ENCODE measurements around the gene SNX5. TPM values are rescaled to one million over a fixed set of nuclear protein-coding genes. Genes with fewer than 3 reads are reported as not detected.

SNX5 gene
- total RNA-seq, 1 experiment from 2014 or later: 43.0 TPM

GRCh38 chr20:17944854-17945474 lies 23.6 kb downstream of the SNX5 start:
- CTCF ChIA-PET: no interaction called here
- intact Hi-C loops (cut with micrococcal nuclease; ENCODE audit: unreplicated experiment): no loop called here

DNA sequence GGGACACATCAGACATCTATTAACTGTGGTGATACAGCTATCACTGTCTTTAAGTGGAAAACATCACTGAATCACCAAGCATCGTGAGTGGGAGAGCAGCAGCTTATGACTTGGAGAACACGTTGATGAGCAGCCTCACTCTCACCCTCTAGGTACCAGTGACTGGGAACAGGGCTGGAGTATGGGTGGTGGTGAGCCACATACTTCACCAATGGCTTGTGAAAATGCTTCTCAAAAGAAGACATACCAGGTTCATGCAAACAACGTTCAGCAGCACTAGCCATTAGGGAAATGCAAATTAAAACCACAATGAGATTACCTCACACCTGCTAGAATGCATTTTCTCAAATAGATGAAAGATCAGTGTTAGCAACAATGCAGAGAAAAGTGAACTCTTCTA lies 25.3 kb downstream of the SNX5 start:
- TF ChIP-seq CTCF (IDR thresholded peaks at IDR 0.05; ENCODE audit: unreplicated experiment): no peak
- H3K4me3 Mint-ChIP-seq (ENCODE audit: low read depth, unreplicated experiment): no peak overlapping the region
- H3K27ac Mint-ChIP-seq (ENCODE audit: unreplicated experiment): no peak overlapping the region
- H3K27me3 Mint-ChIP-seq (ENCODE audit: unreplicated experiment): no peaks in the 10 kb centered on the region
- CTCF ChIA-PET: no interaction called here
- no peaks in the 10 kb centered on the region for H3K4me1 Mint-ChIP-seq (ENCODE audit: low read depth, unreplicated experiment)
- no peak for DNase-seq
- H3K9me3 Mint-ChIP-seq (ENCODE audit: low read depth, unreplicated experiment): no peaks in the 10 kb centered on the region
- intact Hi-C loops (cut with micrococcal nuclease; ENCODE audit: unreplicated experiment): no loop called here
- peaks cover 12% of the 10 kb centered on the region for H3K36me3 Mint-ChIP-seq (ENCODE audit: insufficient read depth, unreplicated experiment)
- no TSS peak for BruUV-seq (replicated peaks)

More at GRCh38 chr20:17944854-17945474, 23.6 kb downstream of the SNX5 start:
- no peaks in the 10 kb centered on the region for H3K4me1 Mint-ChIP-seq (ENCODE audit: low read depth, unreplicated experiment)
- BruUV-seq (replicated peaks): no TSS peak
- H3K27ac Mint-ChIP-seq (ENCODE audit: unreplicated experiment): no peak overlapping the region
- peaks cover 16% of the 10 kb centered on the region for H3K36me3 Mint-ChIP-seq (ENCODE audit: insufficient read depth, unreplicated experiment)
- no peak overlapping the region for H3K4me3 Mint-ChIP-seq (ENCODE audit: low read depth, unreplicated experiment)
- H3K9me3 Mint-ChIP-seq (ENCODE audit: low read depth, unreplicated experiment): no peaks in the 10 kb centered on the region
- DNase-seq: no peak
- TF ChIP-seq CTCF (IDR thresholded peaks at IDR 0.05; ENCODE audit: unreplicated experiment): no peak
- no peaks in the 10 kb centered on the region for H3K27me3 Mint-ChIP-seq (ENCODE audit: unreplicated experiment)

GRCh38 chr20:17941826-17942196 lies 26.8 kb downstream of the SNX5 start:
- Mint-ChIP-seq H3K4me3 (ENCODE audit: low read depth, unreplicated experiment) (no peak overlapping the region), H3K9me3 (ENCODE audit: low read depth, unreplicated experiment) (no peaks in the 10 kb centered on the region), H3K36me3 (ENCODE audit: insufficient read depth, unreplicated experiment) (peaks cover 10% of the 10 kb centered on the region), H3K27ac (ENCODE audit: unreplicated experiment) (no peak overlapping the region), H3K4me1 (ENCODE audit: low read depth, unreplicated experiment) (no peaks in the 10 kb centered on the region), H3K27me3 (ENCODE audit: unreplicated experiment) (no peaks in the 10 kb centered on the region)
- BruUV-seq (replicated peaks): no TSS peak
- TF ChIP-seq CTCF (IDR thresholded peaks at IDR 0.05; ENCODE audit: unreplicated experiment): no peak
- CTCF ChIA-PET: no interaction called here
- intact Hi-C loops (cut with micrococcal nuclease; ENCODE audit: unreplicated experiment): no loop called here
- DNase-seq: no peak

DNA sequence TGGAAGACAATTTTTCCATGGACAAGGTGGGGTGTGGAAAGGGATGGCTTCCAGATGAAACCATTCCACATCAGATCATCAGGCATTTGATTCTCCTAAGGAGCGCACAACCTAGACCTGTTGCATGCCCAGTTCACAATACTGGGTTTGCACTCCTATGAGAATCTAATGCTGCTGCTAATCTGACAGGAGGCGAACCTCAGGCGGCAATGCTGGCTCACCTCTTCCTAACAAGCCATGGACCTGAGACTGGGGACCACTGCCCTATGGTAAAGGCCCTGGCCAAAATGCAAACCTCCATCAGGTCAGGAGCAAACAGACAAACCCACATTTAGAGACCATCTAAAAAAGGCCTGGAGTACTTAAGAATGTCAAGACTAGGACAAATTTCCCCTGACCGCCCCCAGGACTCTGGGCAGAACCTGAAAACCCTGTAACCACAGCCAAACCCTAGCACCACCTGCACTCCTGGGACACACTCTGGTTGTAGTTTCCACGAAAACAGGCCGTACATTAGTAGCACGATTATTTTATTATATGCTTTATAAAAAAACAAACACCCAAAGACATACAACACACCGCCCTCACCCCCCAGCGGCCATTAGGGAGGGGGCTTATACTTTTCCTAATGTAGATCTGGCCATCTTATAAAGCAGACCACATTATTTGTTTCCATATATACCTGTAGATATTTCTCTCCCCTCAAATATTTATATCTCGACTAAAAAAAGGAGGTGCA lies 27.3 kb downstream of the SNX5 start:
- Mint-ChIP-seq H3K4me3 (ENCODE audit: low read depth, unreplicated experiment) (no peak overlapping the region), H3K4me1 (ENCODE audit: low read depth, unreplicated experiment) (no peaks in the 10 kb centered on the region), H3K9me3 (ENCODE audit: low read depth, unreplicated experiment) (no peaks in the 10 kb centered on the region), H3K27ac (ENCODE audit: unreplicated experiment) (no peak overlapping the region), H3K36me3 (ENCODE audit: insufficient read depth, unreplicated experiment) (peaks cover 9% of the 10 kb centered on the region), H3K27me3 (ENCODE audit: unreplicated experiment) (no peaks in the 10 kb centered on the region)
- no peak for DNase-seq
- no TSS peak for BruUV-seq (replicated peaks)
- no peak for TF ChIP-seq CTCF (IDR thresholded peaks at IDR 0.05; ENCODE audit: unreplicated experiment)
- intact Hi-C loops (cut with micrococcal nuclease; ENCODE audit: unreplicated experiment): no loop called here
- CTCF ChIA-PET: no interaction called here
